RWPE2 (cell line): Measurements from ENCODE around the gene PECR.

Source experiments
- ATAC-seq: fragments of 200-7000 bp; cut with Tn5 transposase; 3 replicates; pipeline ENCODE4 v1.9.1; 2021; ENCODE audit warnings: low read depth
- DNase-seq: peaks from one replicate; pipeline ENCODE4 v3.0.0-alpha.2; 2020; ENCODE audit warnings: low spot score
- H3K27ac ChIP-seq: fragments of 450-650 bp; 2 replicates; pipeline ENCODE4 v1.5.1; 2017; ENCODE audit warnings: mild to moderate bottlenecking; ENCODE audit not compliant: poor library complexity, severe bottlenecking
- H3K27me3 ChIP-seq: fragments of 250-450 bp; sonication (Bioruptor Pico); 2 replicates; pipeline ENCODE4 v1.5.1; 2021; ENCODE audit warnings: mild to moderate bottlenecking, moderate library complexity; ENCODE audit not compliant: insufficient read depth, poor library complexity, severe bottlenecking
- H3K36me3 ChIP-seq: fragments of 250-450 bp; sonication (Bioruptor Pico); 2 replicates; pipeline ENCODE4 v1.5.1; 2020; ENCODE audit warnings: low read depth, mild to moderate bottlenecking, moderate library complexity
- H3K4me1 ChIP-seq: fragments of 250-450 bp; sonication (Bioruptor Pico); 2 replicates; pipeline ENCODE4 v1.5.1; 2021; ENCODE audit warnings: mild to moderate bottlenecking, moderate library complexity; ENCODE audit not compliant: insufficient read depth, poor library complexity, severe bottlenecking
- H3K4me3 ChIP-seq: fragments of 250-450 bp; sonication (Bioruptor Pico); 2 replicates; pipeline ENCODE4 v1.5.1; 2021; ENCODE audit warnings: mild to moderate bottlenecking, moderate library complexity; ENCODE audit not compliant: severe bottlenecking
- H3K9me3 ChIP-seq: fragments of 250-450 bp; sonication (Bioruptor Pico); 2 replicates; pipeline ENCODE4 v1.5.1; 2021; ENCODE audit warnings: mild to moderate bottlenecking, moderate library complexity; ENCODE audit not compliant: severe bottlenecking
- CTCF ChIP-seq: fragments of 450-650 bp; IDR thresholded peaks from one replicate; pipeline ENCODE4 v1.5.1; 2017; ENCODE audit warnings: mild to moderate bottlenecking, moderate library complexity; ENCODE audit not compliant: poor library complexity, severe bottlenecking

PECR gene

GRCh38 chr2:216024779-216025336 is 56.8 kb downstream of the PECR start:
- no peak overlapping the region for H3K4me3 ChIP-seq
- TF ChIP-seq CTCF = no peak
- H3K27me3 ChIP-seq = no peaks in the 10 kb centered on the region
- no peaks in the 10 kb centered on the region for H3K4me1 ChIP-seq
- DNase-seq (no peak), ATAC-seq (no peak)
- H3K36me3 ChIP-seq = peaks cover 3% of the 10 kb centered on the region; the same call in 1 of the 2 replicates
- no peak overlapping the region for H3K27ac ChIP-seq
- no peaks in the 10 kb centered on the region for H3K9me3 ChIP-seq

- H3K27ac ChIP-seq = no peak overlapping the region
- no peak for DNase-seq
- no peaks in the 10 kb centered on the region for H3K4me1 ChIP-seq
- no peaks in the 10 kb centered on the region for H3K36me3 ChIP-seq
- peak; percentile 88 for TF ChIP-seq CTCF
- H3K4me3 ChIP-seq = no peak overlapping the region
- no peaks in the 10 kb centered on the region for H3K9me3 ChIP-seq
- peak; percentile 81 for ATAC-seq
- H3K27me3 ChIP-seq = no peaks in the 10 kb centered on the region
Measured at GRCh38 chr2:216023055-216023648, 58.5 kb downstream of the PECR start.

- Histone ChIP-seq H3K4me1 (peaks cover 4% of the 10 kb centered on the region), H3K36me3 (no peaks in the 10 kb centered on the region), H3K27ac (no peak overlapping the region), H3K4me3 (no peak overlapping the region), H3K27me3 (no peaks in the 10 kb centered on the region), H3K9me3 (no peaks in the 10 kb centered on the region)
- TF ChIP-seq CTCF = no peak
- ATAC-seq = no peak
- no peak for DNase-seq
Measured at GRCh38 chr2:216021768-216022565, 59.6 kb downstream of the PECR start.

GRCh38 chr2:216018709-216019108 is 62.9 kb downstream of the PECR start:
- Histone ChIP-seq H3K4me3 (no peak overlapping the region), H3K27ac (no peak overlapping the region), H3K9me3 (no peaks in the 10 kb centered on the region), H3K36me3 (no peaks in the 10 kb centered on the region), H3K4me1 (peaks cover 8% of the 10 kb centered on the region), H3K27me3 (no peaks in the 10 kb centered on the region)
- DNase-seq (no peak), ATAC-seq (no peak)
- no peak for TF ChIP-seq CTCF
